Mucosa of rectum (tissue), 2 donors: ENCODE measurements around the gene MAP10.
A peak's percentile ranks its signal among the peaks of the same experiment; 100 is the strongest.
"Not testable (repeated sequence)": the region's sequence is repeated elsewhere in the genome, so short reads cannot be mapped to it uniquely, and the experiment has no call there.

Experiments used
- H3K27ac ChIP-seq, 2 donors: one replicate each; pipeline ENCODE4 v1.7.0; 2013; ENCODE audit warnings: inconsistent platforms in 2 of 2, low read depth in 2 of 2, low read length in 2 of 2
- H3K27me3 ChIP-seq, 2 donors: one replicate each; pipeline ENCODE4 v1.7.0; 2013; ENCODE audit warnings: low read length in 2 of 2; ENCODE audit not compliant: control insufficient read depth in 2 of 2, insufficient read depth in 2 of 2
- H3K36me3 ChIP-seq, 2 donors: one replicate each; pipeline ENCODE4 v1.7.0; 2013; ENCODE audit warnings: low read length in 2 of 2; ENCODE audit not compliant: control insufficient read depth in 2 of 2, insufficient read depth in 2 of 2
- H3K4me1 ChIP-seq, 2 donors: one replicate each; pipeline ENCODE4 v1.7.0; 2013; ENCODE audit warnings: low read length in 2 of 2, mild to moderate bottlenecking in 1 of 2; ENCODE audit not compliant: control insufficient read depth in 2 of 2, insufficient read depth in 2 of 2
- H3K4me3 ChIP-seq, 2 donors: one replicate each; pipeline ENCODE4 v1.7.0; 2013; ENCODE audit warnings: low read length in 2 of 2
- H3K9ac ChIP-seq, 2 donors: one replicate each; pipeline ENCODE4 v1.7.0; 2013; ENCODE audit warnings: low read length in 2 of 2, low read depth in 1 of 2, mild to moderate bottlenecking in 1 of 2
- H3K9me3 ChIP-seq, 2 donors: one replicate each; pipeline ENCODE4 v1.7.0; 2013; ENCODE audit warnings: low read length in 2 of 2; ENCODE audit not compliant: control insufficient read depth in 2 of 2
- donor health status: healthy.
- donor health status: Normal muscosa, but diverticular disease.

MAP10 gene

GRCh38 chr1:232773752-232774151 lies 31.5 kb upstream of the MAP10 start:
- no peaks in the 10 kb centered on the region for H3K4me1 ChIP-seq
- H3K27ac ChIP-seq = no peak overlapping the region
- no peaks in the 10 kb centered on the region for H3K36me3 ChIP-seq
- no peaks in the 10 kb centered on the region for H3K9me3 ChIP-seq
- H3K4me3 ChIP-seq = no peak overlapping the region
- H3K27me3 ChIP-seq = no peaks in the 10 kb centered on the region
- no peak overlapping the region for H3K9ac ChIP-seq

- no peak overlapping the region for H3K9ac ChIP-seq
- no peaks in the 10 kb centered on the region for H3K36me3 ChIP-seq
- no peaks in the 10 kb centered on the region for H3K9me3 ChIP-seq
- H3K27ac ChIP-seq = no peak overlapping the region
- H3K4me1 ChIP-seq = peaks cover 0 to 4% of the 10 kb centered on the region in 2 donors
- H3K27me3 ChIP-seq = no peaks in the 10 kb centered on the region
- H3K4me3 ChIP-seq = no peak overlapping the region
Measured at GRCh38 chr1:232776526-232777106, 28.6 kb upstream of the MAP10 start.

- Histone ChIP-seq H3K36me3 (no peaks in the 10 kb centered on the region), H3K4me3 (no peak overlapping the region), H3K27me3 (no peaks in the 10 kb centered on the region), H3K4me1 (peaks cover 0 to 4% of the 10 kb centered on the region in 2 donors), H3K9ac (no peak overlapping the region), H3K9me3 (no peaks in the 10 kb centered on the region), H3K27ac (peak overlapping the region in 1 of 2 donors; percentile 23)
Measured at GRCh38 chr1:232780354-232780753, 24.9 kb upstream of the MAP10 start.

- no peaks in the 10 kb centered on the region for H3K36me3 ChIP-seq
- H3K4me1 ChIP-seq = peaks cover 3 to 4% of the 10 kb centered on the region in 2 donors
- no peak overlapping the region for H3K27ac ChIP-seq
- H3K4me3 ChIP-seq = no peak overlapping the region
- H3K9me3 ChIP-seq = no peaks in the 10 kb centered on the region
- H3K27me3 ChIP-seq = no peaks in the 10 kb centered on the region
- no peak overlapping the region for H3K9ac ChIP-seq
Measured at GRCh38 chr1:232784794-232785193, 20.4 kb upstream of the MAP10 start.

GRCh38 chr1:232785630-232786029 lies 19.6 kb upstream of the MAP10 start:
- H3K36me3 ChIP-seq, H3K27ac ChIP-seq, H3K9me3 ChIP-seq, H3K9ac ChIP-seq, H3K27me3 ChIP-seq, H3K4me3 ChIP-seq, H3K4me1 ChIP-seq: not testable (repeated sequence)

GRCh38 chr1:232786845-232787455 lies 18.3 kb upstream of the MAP10 start:
- H3K4me3 ChIP-seq = no peak overlapping the region
- no peaks in the 10 kb centered on the region for H3K27me3 ChIP-seq
- H3K4me1 ChIP-seq = peaks cover 0 to 3% of the 10 kb centered on the region in 2 donors
- no peaks in the 10 kb centered on the region for H3K36me3 ChIP-seq
- H3K9ac ChIP-seq = no peak overlapping the region
- no peak overlapping the region for H3K27ac ChIP-seq
- H3K9me3 ChIP-seq = no peaks in the 10 kb centered on the region

GRCh38 chr1:232788235-232788872 lies 16.9 kb upstream of the MAP10 start:
- Histone ChIP-seq H3K36me3 (no peaks in the 10 kb centered on the region), H3K9ac (no peak overlapping the region), H3K4me1 (peaks cover 0 to 3% of the 10 kb centered on the region in 2 donors), H3K4me3 (no peak overlapping the region), H3K9me3 (no peaks in the 10 kb centered on the region), H3K27me3 (no peaks in the 10 kb centered on the region), H3K27ac (no peak overlapping the region)

GRCh38 chr1:232789651-232790050 lies 15.6 kb upstream of the MAP10 start:
- H3K4me1 ChIP-seq = peaks cover 4 to 7% of the 10 kb centered on the region in 2 donors
- no peak overlapping the region for H3K4me3 ChIP-seq
- H3K36me3 ChIP-seq = no peaks in the 10 kb centered on the region
- no peak overlapping the region for H3K9ac ChIP-seq
- no peak overlapping the region for H3K27ac ChIP-seq
- no peaks in the 10 kb centered on the region for H3K9me3 ChIP-seq
- no peaks in the 10 kb centered on the region for H3K27me3 ChIP-seq

GRCh38 chr1:232792949-232793348 lies 12.3 kb upstream of the MAP10 start:
- Histone ChIP-seq H3K4me3 (no peak overlapping the region), H3K27ac (no peak overlapping the region), H3K27me3 (no peaks in the 10 kb centered on the region), H3K9ac (no peak overlapping the region), H3K36me3 (no peaks in the 10 kb centered on the region), H3K4me1 (peaks cover 4% of the 10 kb centered on the region in 2 donors), H3K9me3 (no peaks in the 10 kb centered on the region)

GRCh38 chr1:232793944-232794343 lies 11.3 kb upstream of the MAP10 start:
- H3K9ac ChIP-seq = no peak overlapping the region
- no peaks in the 10 kb centered on the region for H3K36me3 ChIP-seq
- H3K27me3 ChIP-seq = no peaks in the 10 kb centered on the region
- no peak overlapping the region for H3K4me3 ChIP-seq
- peaks cover 4% of the 10 kb centered on the region in 2 donors for H3K4me1 ChIP-seq
- H3K27ac ChIP-seq = no peak overlapping the region
- H3K9me3 ChIP-seq = no peaks in the 10 kb centered on the region
